Activated CD4-positive, alpha-beta T cell treated with anti-CD3 and anti-CD28 coated beads, Interleukin-2, amount 10 ng/mL, durations not matched to agents 7 days and 5 days (primary cell): ENCODE data around the gene RAD9B. TPM values are rescaled to one million over a fixed set of nuclear protein-coding genes. Genes with fewer than 3 reads are reported as not detected.

Source experiments
- CTCF ChIA-PET: fragments of 350-600 bp; sonication (Branson Sonifier 250); formaldehyde crosslinking; loops from one replicate; lab custom pipeline; 2021; ENCODE audit warnings: antibody characterized with exemption; lab: Charles Lee
- POLR2A ChIA-PET: fragments of 350-600 bp; sonication (Branson Sonifier 250); formaldehyde crosslinking; loops from one replicate; lab custom pipeline; 2021; ENCODE audit warnings: antibody characterized with exemption; lab: Charles Lee
- DNase-seq: peaks from one replicate; pipeline ENCODE4 v3.0.0-alpha.2; 2020
- H3K27ac Mint-ChIP-seq: one replicate; pipeline ENCODE4 v1.8.0; 2021; ENCODE audit warnings: mild to moderate bottlenecking, moderate library complexity, mixed read lengths
- H3K27me3 Mint-ChIP-seq: one replicate; pipeline ENCODE4 v1.8.0; 2021; ENCODE audit warnings: mixed read lengths
- H3K36me3 Mint-ChIP-seq: one replicate; pipeline ENCODE4 v1.8.0; 2021; ENCODE audit warnings: low read depth, mixed read lengths
- H3K4me1 Mint-ChIP-seq: one replicate; pipeline ENCODE4 v1.8.0; 2021; ENCODE audit warnings: mixed read lengths
- H3K4me3 Mint-ChIP-seq: one replicate; pipeline ENCODE4 v1.8.0; 2021; ENCODE audit warnings: mild to moderate bottlenecking, moderate library complexity, mixed read lengths
- H3K9me3 Mint-ChIP-seq: one replicate; pipeline ENCODE4 v1.8.0; 2021; ENCODE audit warnings: mixed read lengths
- total RNA-seq, 2 experiments: library from RNA; stranded (reverse); gene quantifications; one replicate each; pipeline ENCODE4 v1.2.3, GENCODE V29; 2021

RAD9B gene
- total RNA-seq, 2 experiments from 2014 or later, result 0.87 to 0.99 TPM

DNA sequence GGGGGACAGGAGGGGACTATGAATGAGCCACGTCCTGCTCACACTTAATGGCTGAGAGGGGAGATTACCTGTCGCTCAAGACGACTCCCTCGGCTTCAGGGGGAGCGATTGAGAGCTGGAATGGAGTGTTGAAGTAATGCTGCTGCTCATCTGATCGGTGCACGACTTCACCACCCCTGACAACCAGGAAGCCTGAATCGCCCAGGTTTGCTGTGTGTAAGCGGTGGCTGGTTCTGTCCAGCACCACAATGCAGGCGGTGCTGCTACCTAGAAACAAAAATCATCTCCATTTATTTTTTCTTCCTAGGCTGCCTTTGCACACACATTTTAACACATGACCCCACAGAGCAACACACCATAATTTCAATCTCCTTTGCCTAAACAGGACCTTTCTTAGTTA lies 43.7 kb downstream of the RAD9B start:
- ChIA-PET POLR2A (no interaction called here), CTCF (no interaction called here)
- H3K27ac Mint-ChIP-seq, result no peak overlapping the region
- peaks cover 53% of the 10 kb centered on the region for H3K36me3 Mint-ChIP-seq
- no peaks in the 10 kb centered on the region for H3K9me3 Mint-ChIP-seq
- peaks cover 42% of the 10 kb centered on the region for H3K4me1 Mint-ChIP-seq
- H3K27me3 Mint-ChIP-seq, result no peaks in the 10 kb centered on the region
- no peak overlapping the region for H3K4me3 Mint-ChIP-seq
- no peak for DNase-seq

DNA sequence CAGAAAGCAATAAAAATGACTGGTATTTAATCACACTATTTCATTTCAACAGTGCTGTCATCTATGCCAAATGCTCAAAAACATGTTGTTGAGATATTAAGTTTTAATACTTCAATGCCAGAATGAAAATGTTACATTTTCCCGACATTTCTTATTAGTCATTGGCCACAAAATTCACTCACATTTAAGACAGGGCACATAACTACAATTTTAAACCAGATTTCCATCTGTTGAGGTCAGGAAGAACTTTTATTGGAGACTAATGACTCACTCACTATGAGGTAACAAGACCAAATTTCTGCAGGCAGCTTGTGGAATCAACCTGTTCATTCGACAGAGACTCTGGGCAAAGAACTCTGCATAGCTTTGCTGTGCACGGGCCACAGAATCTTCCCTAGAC lies 44.2 kb downstream of the RAD9B start:
- DNase-seq, result no peak
- H3K9me3 Mint-ChIP-seq, result no peaks in the 10 kb centered on the region
- no peak overlapping the region for H3K27ac Mint-ChIP-seq
- peaks cover 57% of the 10 kb centered on the region for H3K36me3 Mint-ChIP-seq
- ChIA-PET POLR2A (no interaction called here), CTCF (no interaction called here)
- peaks cover 43% of the 10 kb centered on the region for H3K4me1 Mint-ChIP-seq
- H3K27me3 Mint-ChIP-seq, result no peaks in the 10 kb centered on the region
- H3K4me3 Mint-ChIP-seq, result no peak overlapping the region

DNA sequence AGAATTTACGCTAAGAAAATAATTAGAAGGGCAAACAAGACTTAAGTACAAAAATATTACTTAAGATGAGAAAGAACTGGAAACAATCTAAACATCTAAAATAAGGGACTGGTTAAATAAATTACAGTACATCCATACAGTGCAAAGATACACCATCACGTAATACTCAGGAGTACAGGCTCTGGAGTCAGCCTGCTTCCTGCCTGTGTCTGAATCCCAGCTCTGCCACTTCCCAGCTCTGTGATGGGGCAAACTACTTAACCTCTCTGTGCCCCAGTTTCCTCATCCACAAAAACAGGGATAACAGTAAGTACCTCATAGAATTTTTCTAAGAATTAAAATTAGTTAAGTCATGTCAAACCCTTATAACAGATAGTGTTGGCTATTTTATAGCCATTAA lies 45.0 kb downstream of the RAD9B start:
- Mint-ChIP-seq H3K4me1 (peaks cover 45% of the 10 kb centered on the region), H3K4me3 (no peak overlapping the region), H3K27ac (no peak overlapping the region), H3K36me3 (peaks cover 63% of the 10 kb centered on the region), H3K9me3 (no peaks in the 10 kb centered on the region), H3K27me3 (no peaks in the 10 kb centered on the region)
- ChIA-PET CTCF (no interaction called here), POLR2A (no interaction called here)
- no peak for DNase-seq

DNA sequence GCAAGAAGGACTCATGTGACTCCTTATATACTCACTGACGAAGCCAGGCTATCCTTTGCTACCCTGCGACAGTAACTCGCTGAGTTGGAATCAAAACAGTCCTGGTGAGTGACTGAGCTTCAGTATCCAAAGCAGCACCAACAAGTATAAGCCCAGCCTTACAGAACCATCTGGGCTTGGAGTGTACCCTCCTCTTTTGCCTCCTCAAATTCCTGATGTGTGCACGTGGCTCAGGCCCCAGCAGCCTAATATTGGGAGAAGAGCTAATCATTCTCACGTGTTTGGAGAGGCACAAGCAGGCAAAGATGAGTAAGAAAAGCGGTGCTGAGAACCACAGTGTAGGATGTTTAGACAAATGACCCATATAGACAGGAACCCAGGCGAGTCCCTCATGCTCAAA lies 46.5 kb downstream of the RAD9B start:
- Mint-ChIP-seq H3K9me3 (no peaks in the 10 kb centered on the region), H3K4me3 (no peak overlapping the region), H3K27me3 (no peaks in the 10 kb centered on the region), H3K36me3 (peaks cover 50% of the 10 kb centered on the region), H3K27ac (no peak overlapping the region), H3K4me1 (peaks cover 37% of the 10 kb centered on the region)
- ChIA-PET POLR2A (interaction anchor here (0.5 kb wide), 1 partner anchor 44 kb away, joined by 5 read pairs; no protein-coding TSS in a partner anchor), CTCF (interaction anchor here (0.7 to 2.9 kb wide), 5 partner anchors 11 to 59 kb away, joined by 3 to 12 read pairs (median 4); no protein-coding TSS in a partner anchor)
- no peak for DNase-seq

DNA sequence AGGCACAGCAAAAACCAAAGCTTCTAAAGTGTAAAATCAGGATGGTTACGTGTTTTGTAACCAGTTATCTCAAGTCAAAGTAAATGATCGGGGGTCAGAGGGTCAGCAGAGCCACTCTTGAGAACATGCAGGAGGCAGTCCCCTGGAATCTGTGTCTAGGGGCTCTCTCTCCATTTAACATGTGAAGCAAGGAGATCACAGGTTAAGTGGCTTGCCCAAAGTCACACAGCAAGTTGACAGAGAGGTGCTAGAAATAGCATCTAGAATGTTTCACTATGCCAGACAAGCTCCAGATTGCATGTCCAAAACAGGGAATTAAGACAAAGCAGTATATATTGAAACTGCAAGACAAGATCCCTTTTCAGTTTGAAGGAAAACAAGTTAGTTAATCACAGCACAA lies 47.6 kb downstream of the RAD9B start:
- H3K9me3 Mint-ChIP-seq, result no peaks in the 10 kb centered on the region

DNA sequence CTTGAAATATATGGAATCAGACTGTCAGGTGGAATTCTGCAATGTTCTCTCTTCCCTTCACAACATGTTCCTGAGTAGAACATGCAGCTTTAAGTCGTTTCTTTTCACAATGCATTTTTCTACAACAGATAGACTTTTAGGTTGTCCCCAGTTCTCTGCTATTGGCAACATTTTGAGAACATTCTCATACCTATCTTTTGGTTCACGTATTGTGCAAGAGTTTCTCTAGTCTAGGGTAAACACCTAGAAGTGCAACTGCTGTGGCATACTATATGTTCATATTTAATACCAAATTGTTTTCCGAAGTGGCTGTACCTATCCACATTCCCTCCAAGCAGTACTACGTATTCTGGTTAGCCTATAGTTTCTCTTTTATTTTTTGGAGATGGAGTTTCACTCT lies 48.9 kb downstream of the RAD9B start:
- ChIA-PET POLR2A (interaction anchor here (1.1 kb wide), 1 partner anchor 11 kb away, joined by 3 read pairs; no protein-coding TSS in a partner anchor), CTCF (interaction anchor here (1.0 to 3.6 kb wide), 5 partner anchors 10 to 100 kb away, joined by 3 to 34 read pairs (median 8); partner anchors contain the start of gene ARPC3)
- H3K4me1 Mint-ChIP-seq, result peaks cover 39% of the 10 kb centered on the region
- peaks cover 38% of the 10 kb centered on the region for H3K36me3 Mint-ChIP-seq
- no peak overlapping the region for H3K27ac Mint-ChIP-seq
- no peak for DNase-seq
- no peaks in the 10 kb centered on the region for H3K27me3 Mint-ChIP-seq
- H3K9me3 Mint-ChIP-seq, result no peaks in the 10 kb centered on the region
- H3K4me3 Mint-ChIP-seq, result no peak overlapping the region

More for the DNA sequence above, 47.6 kb downstream of the RAD9B start:
- ChIA-PET CTCF (interaction anchor here (0.6 to 2.9 kb wide), 5 partner anchors 52 to 561 kb away, joined by 3 to 12 read pairs (median 3); no protein-coding TSS in a partner anchor), POLR2A (interaction anchor here (1.1 kb wide), 1 partner anchor 10 kb away, joined by 3 read pairs; no protein-coding TSS in a partner anchor)
- Mint-ChIP-seq H3K27ac (no peak overlapping the region), H3K36me3 (peaks cover 45% of the 10 kb centered on the region), H3K4me3 (no peak overlapping the region), H3K27me3 (no peaks in the 10 kb centered on the region), H3K4me1 (peaks cover 34% of the 10 kb centered on the region)
- DNase-seq, result no peak

Other genes starting within 250 kb of the RAD9B start
- 100 to 1,000 TPM; 126 to 131 TPM for gene ATP2A2, start 221.1 kb upstream of the RAD9B start, total RNA-seq
- gene ANAPC7, start 98.6 kb upstream of the RAD9B start, total RNA-seq, result 10 to 100 TPM; 61.8 to 67.7 TPM
- gene ARPC3, start 52.0 kb upstream of the RAD9B start, total RNA-seq, result 100 to 1,000 TPM; 390 to 425 TPM
- gene GPN3, start 34.1 kb upstream of the RAD9B start, total RNA-seq, result 10 to 100 TPM; 19.0 to 21.2 TPM
- gene FAM216A, start 33.5 kb upstream of the RAD9B start, total RNA-seq, result 10 to 100 TPM; 14.6 to 17.5 TPM
- 100 to 1,000 TPM; 132 to 145 TPM for gene VPS29, start 220 bp upstream of the RAD9B start, total RNA-seq
- gene PPTC7, start 81.0 kb downstream of the RAD9B start, total RNA-seq, result 10 to 100 TPM; 25.7 to 29.2 TPM
- 1 to 10 TPM; 4.3 to 5.2 TPM for gene TCTN1, start 111.8 kb downstream of the RAD9B start, total RNA-seq
- gene HVCN1, start 186.8 kb downstream of the RAD9B start, total RNA-seq, result 10 to 100 TPM; 16.0 to 18.7 TPM
- gene PPP1CC, start 240.6 kb downstream of the RAD9B start, total RNA-seq, result 100 to 1,000 TPM; 174 to 183 TPM